Measurements from ENCODE around the gene MYT1. TPM values are rescaled to one million over a fixed set of nuclear protein-coding genes. Genes with fewer than 3 reads are reported as not detected.
A peak's percentile ranks its signal among the peaks of the same experiment; 100 is the strongest.

The MYT1 gene
- total RNA-seq, 1 donor from 2014 or later = 0.74 TPM

GRCh38 chr20:64261138-64261537 lies 96.9 kb downstream of the MYT1 start:
- peaks cover 7% of the 10 kb centered on the region for H3K36me3 Mint-ChIP-seq (ENCODE audit: low read depth, unreplicated experiment)
- no peak for DNase-seq (ENCODE audit: low spot score)
- H3K27me3 Mint-ChIP-seq (ENCODE audit: unreplicated experiment) = peaks cover 3% of the 10 kb centered on the region
- H3K4me1 Mint-ChIP-seq (ENCODE audit: unreplicated experiment) = peaks cover 49% of the 10 kb centered on the region
- peak overlapping the region; percentile 46 for H3K27ac Mint-ChIP-seq (ENCODE audit: unreplicated experiment)
- TF ChIP-seq CTCF (IDR thresholded peaks at IDR 0.05; ENCODE audit: unreplicated experiment) = no peak
- H3K4me3 Mint-ChIP-seq (ENCODE audit: unreplicated experiment) = peak overlapping the region; percentile 7
- no peaks in the 10 kb centered on the region for H3K9me3 Mint-ChIP-seq (ENCODE audit: unreplicated experiment)

GRCh38 chr20:64264091-64264490 lies 99.8 kb downstream of the MYT1 start:
- TF ChIP-seq CTCF (IDR thresholded peaks at IDR 0.05; ENCODE audit: unreplicated experiment) = no peak
- peaks cover 10% of the 10 kb centered on the region for H3K36me3 Mint-ChIP-seq (ENCODE audit: low read depth, unreplicated experiment)
- no peaks in the 10 kb centered on the region for H3K9me3 Mint-ChIP-seq (ENCODE audit: unreplicated experiment)
- H3K27ac Mint-ChIP-seq (ENCODE audit: unreplicated experiment) = no peak overlapping the region
- H3K4me1 Mint-ChIP-seq (ENCODE audit: unreplicated experiment) = peaks cover 29% of the 10 kb centered on the region
- no peaks in the 10 kb centered on the region for H3K27me3 Mint-ChIP-seq (ENCODE audit: unreplicated experiment)
- no peak for DNase-seq (ENCODE audit: low spot score)
- no peak overlapping the region for H3K4me3 Mint-ChIP-seq (ENCODE audit: unreplicated experiment)

GRCh38 chr20:64265201-64265600 lies 100.9 kb downstream of the MYT1 start:
- Mint-ChIP-seq H3K4me1 (ENCODE audit: unreplicated experiment) (peaks cover 28% of the 10 kb centered on the region), H3K4me3 (ENCODE audit: unreplicated experiment) (no peak overlapping the region), H3K9me3 (ENCODE audit: unreplicated experiment) (no peaks in the 10 kb centered on the region), H3K27ac (ENCODE audit: unreplicated experiment) (no peak overlapping the region), H3K27me3 (ENCODE audit: unreplicated experiment) (no peaks in the 10 kb centered on the region), H3K36me3 (ENCODE audit: low read depth, unreplicated experiment) (peaks cover 21% of the 10 kb centered on the region)
- no peak for DNase-seq (ENCODE audit: low spot score)
- TF ChIP-seq CTCF (IDR thresholded peaks at IDR 0.05; ENCODE audit: unreplicated experiment) = no peak

- TF ChIP-seq CTCF (IDR thresholded peaks at IDR 0.05; ENCODE audit: unreplicated experiment) = no peak
- Mint-ChIP-seq H3K27me3 (ENCODE audit: unreplicated experiment) (peaks cover 2% of the 10 kb centered on the region), H3K4me3 (ENCODE audit: unreplicated experiment) (no peak overlapping the region), H3K27ac (ENCODE audit: unreplicated experiment) (no peak overlapping the region), H3K9me3 (ENCODE audit: unreplicated experiment) (no peaks in the 10 kb centered on the region), H3K36me3 (ENCODE audit: low read depth, unreplicated experiment) (peaks cover 30% of the 10 kb centered on the region), H3K4me1 (ENCODE audit: unreplicated experiment) (peaks cover 14% of the 10 kb centered on the region)
- no peak for DNase-seq (ENCODE audit: low spot score)
These were observed 102.7 kb downstream of the MYT1 start for GRCh38 chr20:64266988-64267387.

GRCh38 chr20:64268174-64268573 lies 103.9 kb downstream of the MYT1 start:
- H3K27me3 Mint-ChIP-seq (ENCODE audit: unreplicated experiment) = peaks cover 2% of the 10 kb centered on the region
- H3K36me3 Mint-ChIP-seq (ENCODE audit: low read depth, unreplicated experiment) = peaks cover 28% of the 10 kb centered on the region
- no peak overlapping the region for H3K27ac Mint-ChIP-seq (ENCODE audit: unreplicated experiment)
- H3K4me3 Mint-ChIP-seq (ENCODE audit: unreplicated experiment) = no peak overlapping the region
- no peaks in the 10 kb centered on the region for H3K9me3 Mint-ChIP-seq (ENCODE audit: unreplicated experiment)
- H3K4me1 Mint-ChIP-seq (ENCODE audit: unreplicated experiment) = peaks cover 11% of the 10 kb centered on the region
- no peak for DNase-seq (ENCODE audit: low spot score)
- TF ChIP-seq CTCF (IDR thresholded peaks at IDR 0.05; ENCODE audit: unreplicated experiment) = no peak

Data from endothelial cell (in vitro differentiated cells).